HG02973 (cell line): ENCODE results near the gene CPAMD8.

ENCODE experiments used
- ATAC-seq: cut with Tn5 transposase; IDR thresholded peaks from one replicate; pipeline ENCODE4 v1.9.1; 2021; ENCODE audit warnings: moderate library complexity; ENCODE audit not compliant: unreplicated experiment

The CPAMD8 gene

DNA sequence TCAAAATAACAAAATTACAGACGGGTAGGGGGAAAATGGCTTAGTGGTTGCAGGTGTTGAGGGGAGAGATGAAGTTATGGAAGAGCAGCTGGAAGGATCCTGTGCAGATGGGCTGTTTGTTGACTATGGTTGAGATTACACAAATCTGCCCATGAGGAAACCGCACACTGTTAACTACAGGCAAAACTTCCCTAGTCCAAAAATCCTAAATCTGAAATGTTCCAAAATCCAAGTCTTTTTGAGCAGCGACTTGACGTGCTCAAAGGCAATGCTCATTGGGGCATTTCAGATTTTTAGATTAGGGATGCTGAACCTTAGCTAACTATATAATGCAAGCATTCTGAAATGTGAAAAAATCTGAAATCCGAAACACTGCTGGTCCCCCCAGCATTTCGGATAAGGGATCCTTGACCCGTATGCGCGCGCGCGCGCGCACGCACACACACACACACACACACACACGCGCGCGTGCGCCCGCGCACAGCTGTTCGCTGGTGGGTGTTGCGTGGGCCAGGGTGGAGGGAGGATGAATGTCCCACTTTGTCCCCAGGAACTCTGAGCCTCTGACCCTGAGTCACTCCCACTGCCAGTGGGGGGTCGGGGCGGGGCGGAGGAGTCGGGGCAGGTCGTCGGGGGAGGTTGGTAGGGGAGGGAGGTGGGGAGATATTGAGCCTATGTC is 131.0 kb downstream of the CPAMD8 start:
- no peak for ATAC-seq

DNA sequence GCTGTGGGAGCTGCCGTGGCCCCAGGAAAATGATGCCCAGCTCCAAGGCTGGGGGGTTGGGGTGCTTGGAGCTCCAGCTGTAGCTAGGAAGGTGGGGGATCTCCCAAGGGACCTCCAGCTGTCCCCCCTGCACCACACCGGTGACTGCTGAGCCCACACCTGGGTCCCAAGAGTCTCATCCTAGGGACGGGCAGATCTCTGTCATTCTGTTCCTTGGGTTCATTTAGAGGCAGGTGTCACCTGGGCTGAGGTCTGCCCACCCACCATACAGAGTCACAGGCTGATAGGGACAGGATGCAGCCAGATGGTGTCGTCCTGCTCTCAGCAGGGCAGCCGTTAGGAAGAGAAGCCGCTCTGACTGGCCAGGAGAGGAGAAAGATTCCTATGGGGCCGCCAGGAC is 132.5 kb downstream of the CPAMD8 start:
- ATAC-seq: no peak

DNA sequence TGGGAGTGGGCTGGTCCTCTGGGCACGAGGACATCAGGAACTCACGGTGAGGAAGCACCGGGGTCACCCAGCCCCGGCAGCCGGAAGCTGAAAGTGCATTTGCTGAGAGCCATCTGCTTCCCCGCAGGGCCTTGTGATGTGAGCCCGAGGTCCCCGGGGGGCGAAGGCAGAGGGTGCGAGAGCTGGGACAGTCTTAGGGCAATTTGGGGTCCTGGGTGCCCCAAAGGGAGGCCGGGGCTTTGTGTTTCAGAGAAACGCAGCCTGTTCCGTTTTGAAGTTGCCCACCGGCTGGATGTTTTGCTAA is 133.0 kb downstream of the CPAMD8 start:
- ATAC-seq: no peak

DNA sequence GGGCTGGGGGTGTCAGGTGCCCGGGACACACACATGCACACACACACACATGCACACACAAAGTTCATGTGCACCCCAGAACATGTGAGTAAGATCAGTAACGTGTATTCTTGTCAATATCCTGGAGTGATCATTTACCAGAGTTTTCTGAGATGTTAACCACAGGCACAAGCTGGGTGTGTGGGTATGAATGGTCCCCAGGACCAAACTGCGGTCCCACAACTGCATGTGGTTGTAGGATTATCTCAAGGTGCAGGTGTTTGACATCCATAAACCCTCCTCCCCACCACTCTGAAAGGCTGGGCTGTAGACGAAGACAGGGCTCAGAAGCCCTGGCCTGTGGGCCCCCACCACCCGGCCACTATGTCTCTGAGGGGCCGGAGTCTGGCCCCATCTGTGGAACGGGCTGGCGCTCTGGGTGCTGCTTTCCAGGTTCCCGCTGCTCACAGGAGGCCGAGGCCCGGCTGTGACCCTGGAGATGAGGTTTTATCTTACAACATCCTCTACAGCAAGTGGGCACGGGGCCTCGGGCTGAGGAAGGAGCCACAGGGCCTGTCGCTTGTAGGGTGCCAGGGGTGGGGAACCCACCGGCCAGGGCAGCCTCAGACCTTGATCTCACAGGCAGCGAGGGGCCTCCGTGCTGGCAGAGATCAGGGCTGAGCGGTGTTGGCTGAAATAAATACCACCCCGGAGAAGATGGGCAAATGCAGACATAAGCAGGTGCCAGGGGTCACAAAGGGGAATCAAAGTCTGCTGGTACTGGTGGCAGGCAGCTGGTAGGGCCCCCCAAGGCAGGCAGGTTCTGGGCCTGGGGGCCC is 133.5 kb downstream of the CPAMD8 start:
- ATAC-seq: no peak

DNA sequence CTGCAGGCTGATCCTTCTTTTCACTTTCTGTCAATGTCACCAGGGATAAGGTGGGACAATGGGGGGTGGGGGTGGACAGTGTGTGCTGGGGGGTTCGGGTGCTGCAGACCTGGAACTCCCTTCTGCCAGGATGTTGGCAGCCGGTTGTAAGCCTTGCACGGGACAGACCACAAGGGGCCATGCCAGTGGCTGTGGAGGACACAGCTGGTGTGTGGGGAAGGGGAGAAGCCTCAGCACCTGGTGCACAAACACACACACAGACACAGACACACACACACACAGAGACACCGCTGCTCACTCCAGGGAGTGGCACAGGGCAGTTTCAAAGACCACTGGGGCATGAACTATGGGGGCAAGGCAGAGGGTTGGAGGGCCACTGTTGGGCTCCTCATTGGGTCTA is 134.2 kb downstream of the CPAMD8 start:
- ATAC-seq: no peak

DNA sequence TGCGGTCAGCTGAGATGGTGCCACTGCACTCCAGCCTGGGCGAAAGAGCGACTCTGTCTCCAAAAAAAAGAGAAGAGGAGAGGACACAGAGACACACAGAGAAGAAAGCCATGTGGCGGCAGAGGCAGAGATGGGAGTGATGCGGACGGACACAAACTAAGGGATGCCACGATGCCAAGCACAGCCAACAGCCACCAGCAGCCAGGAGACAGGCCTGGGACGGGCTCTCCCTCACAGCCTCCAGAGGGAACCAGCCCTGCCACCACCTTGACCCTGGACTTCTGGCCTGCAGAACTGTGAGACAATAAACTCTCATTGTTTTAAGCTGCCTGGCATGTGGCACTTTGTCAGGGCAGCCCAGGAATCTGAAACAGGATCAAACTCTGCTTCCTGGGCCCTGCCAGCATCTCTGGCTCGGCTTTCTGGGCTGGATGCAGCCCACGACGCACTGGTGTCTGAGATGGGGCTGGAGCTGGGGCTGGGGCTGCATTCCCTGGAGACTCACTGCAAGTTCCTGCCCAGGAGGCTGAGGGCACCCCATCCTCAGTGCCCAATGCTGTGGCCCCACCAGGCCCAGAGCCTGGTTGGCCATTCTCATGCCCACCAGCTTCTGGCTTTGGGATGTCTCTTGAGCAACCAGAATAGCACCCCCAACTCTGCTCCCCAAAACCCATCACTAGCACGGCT is 134.8 kb downstream of the CPAMD8 start:
- ATAC-seq: no peak

DNA sequence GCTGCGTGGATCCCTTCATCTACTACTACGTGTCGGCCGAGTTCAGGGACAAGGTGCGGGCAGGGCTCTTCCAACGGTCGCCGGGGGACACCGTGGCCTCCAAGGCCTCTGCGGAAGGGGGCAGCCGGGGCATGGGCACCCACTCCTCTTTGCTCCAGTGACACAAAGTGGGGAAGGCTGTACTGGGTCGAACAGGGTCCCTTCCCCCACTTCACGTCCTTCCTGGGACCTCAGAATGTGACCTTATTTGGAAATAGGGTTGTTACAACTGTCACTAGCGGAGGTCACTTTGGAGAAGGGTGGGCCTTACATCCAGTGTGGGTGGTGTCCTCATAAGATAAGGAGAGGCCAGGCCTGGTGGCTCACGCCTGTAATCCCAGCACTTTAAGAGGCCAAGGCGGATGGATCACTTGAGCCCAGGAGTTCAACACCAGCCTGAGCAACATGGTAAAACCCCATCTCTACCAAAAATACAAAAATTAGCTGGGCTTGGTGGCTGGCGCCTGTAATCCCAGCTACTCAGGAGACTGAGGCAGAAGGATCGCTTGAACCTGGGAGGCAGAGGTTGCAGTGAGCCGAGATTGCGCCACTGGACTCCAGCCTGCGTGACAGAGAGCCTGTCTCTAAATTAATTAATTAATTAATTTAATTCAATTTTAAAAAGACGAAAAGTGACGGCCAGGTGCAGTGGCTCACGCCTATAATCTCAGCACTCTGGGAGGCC is 136.0 kb downstream of the CPAMD8 start:
- no peak for ATAC-seq

DNA sequence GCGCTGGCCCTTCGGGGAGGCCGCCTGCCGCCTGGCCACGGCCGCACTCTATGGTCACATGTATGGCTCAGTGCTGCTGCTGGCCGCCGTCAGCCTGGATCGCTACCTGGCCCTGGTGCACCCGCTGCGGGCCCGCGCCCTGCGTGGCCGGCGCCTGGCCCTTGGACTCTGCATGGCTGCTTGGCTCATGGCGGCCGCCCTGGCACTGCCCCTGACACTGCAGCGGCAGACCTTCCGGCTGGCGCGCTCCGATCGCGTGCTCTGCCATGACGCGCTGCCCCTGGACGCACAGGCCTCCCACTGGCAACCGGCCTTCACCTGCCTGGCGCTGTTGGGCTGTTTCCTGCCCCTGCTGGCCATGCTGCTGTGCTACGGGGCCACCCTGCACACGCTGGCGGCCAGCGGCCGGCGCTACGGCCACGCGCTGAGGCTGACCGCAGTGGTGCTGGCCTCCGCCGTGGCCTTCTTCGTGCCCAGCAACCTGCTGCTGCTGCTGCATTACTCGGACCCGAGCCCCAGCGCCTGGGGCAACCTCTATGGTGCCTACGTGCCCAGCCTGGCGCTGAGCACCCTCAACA is 136.6 kb downstream of the CPAMD8 start:
- no peak for ATAC-seq

DNA sequence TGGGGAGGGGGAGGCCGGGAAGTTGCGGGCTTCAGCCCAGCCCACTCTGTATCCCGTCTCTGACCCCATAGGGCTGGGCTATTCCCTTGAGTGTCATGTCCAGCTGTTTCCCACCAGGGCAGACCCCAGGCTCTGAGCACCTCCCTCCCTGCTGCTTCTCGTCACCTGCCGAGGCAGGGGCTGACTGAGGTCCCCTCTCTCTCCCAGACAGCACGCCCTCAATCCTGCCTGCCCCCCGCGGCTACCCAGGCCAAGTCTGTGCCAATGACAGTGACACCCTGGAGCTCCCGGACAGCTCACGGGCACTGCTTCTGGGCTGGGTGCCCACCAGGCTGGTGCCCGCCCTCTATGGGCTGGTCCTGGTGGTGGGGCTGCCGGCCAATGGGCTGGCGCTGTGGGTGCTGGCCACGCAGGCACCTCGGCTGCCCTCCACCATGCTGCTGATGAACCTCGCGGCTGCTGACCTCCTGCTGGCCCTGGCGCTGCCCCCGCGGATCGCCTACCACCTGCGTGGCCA is 137.2 kb downstream of the CPAMD8 start:
- no peak for ATAC-seq

DNA sequence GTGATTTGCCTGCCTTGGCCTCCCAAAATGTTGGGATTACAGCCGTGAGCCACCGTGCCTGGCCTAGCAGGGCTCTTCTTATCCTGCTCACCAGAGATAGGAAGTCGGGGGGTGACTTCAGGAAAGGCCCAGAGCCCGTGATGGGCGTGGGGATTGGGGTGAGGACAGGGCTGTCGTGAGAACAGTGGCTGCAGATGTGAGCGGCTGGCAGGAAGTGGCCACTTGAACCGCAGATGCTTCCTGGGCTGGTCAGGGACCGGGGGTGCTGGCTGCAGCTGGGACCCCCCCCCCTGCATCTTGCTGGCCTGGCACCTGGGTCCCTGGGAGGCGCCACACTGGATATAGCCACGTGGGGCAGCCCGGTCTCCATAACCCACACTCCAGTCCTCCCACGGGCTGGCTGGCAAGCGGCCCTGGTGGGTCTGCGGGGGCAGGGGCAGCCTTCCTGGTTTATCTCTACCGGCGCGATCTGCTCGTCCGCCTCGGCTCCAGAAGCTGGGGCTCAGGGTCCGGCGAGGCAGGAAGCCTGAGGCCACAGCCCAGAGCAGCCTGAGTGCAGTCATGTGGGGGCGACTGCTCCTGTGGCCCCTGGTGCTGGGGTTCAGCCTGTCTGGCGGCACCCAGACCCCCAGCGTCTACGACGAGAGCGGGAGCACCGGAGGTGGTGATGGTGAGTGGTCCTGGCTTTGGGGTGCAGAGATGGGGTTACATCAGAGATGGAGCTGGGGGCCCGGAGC is 137.8 kb downstream of the CPAMD8 start, which contains the start of gene F2RL3:
Gene F2RL3, plus strand, starts transcription at position 371 of the 737 bp plus-strand sequence. Its CDS starts 191 bp downstream, at position 562.
- peak; percentile 43 for ATAC-seq

DNA sequence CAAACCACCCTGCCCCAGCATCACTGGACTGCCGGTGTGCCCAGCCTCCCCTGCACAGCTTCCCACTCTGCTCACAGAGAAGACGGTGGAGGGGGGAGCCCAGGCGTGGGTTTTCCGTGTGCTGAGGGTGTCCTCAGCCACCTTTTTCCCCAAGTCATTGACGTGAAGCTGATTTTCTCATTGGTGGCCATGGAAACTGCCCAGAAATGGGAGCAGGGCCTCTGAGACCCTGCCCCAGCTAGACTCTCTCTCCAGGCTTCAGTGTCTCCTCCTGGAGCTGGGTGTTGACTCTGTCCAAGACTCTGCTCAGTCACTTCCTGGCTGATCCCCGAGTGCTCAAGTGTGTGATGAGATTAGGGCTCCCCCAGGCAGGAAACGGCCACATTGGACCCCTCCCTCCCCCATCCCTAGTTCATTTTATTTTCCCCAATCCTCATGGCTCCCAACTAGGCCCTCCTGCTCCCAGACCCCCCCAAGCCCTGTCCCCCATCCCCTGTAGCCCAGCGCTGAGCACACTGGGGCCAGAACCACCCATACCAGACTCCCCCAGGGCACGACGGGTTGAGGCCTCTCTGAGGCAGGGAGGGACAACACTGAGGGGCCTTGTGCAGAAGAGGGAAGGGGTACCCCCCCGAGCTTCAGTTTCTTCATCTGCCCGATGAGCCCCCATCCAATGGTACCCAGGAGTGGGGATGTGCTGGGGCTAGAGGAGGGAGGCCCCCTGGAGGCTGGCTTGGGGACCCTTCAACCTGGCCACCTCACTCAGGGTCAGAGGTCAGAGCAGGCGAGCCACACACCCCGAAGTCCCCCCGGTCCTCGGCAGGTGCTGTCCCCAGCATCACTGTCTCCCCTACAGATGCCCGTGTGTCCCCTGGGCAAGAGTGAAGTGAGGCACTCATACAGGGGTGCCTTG is 139.0 kb downstream of the CPAMD8 start:
- no peak for ATAC-seq

DNA sequence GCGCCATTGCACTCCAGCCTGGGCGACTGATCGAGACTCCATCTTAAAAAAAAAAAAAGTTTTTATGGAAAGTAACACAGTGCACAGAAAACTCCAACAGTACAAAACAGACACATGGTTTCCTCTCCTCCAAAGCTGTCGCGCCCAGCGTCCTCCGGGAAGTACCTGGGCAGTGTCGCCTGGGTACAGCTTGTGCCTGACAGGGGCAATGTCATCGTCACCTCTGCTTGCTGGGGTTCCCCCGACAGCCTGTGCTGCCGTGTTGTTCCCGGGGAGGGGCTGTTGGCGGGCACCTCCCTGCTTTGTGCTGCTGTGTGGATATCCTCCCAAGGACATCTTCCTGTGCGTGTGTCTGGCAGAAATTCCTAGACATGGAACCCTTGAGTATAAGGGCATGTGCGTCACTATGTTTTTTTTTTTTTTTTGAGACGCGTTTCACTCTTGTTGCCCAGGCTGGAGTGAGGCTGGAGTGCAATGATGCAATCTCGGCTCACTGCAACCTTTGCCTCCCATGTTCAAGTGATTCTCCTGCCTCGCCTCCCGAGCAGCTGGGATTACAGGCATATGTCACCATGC is 140.2 kb downstream of the CPAMD8 start:
- no peak for ATAC-seq

DNA sequence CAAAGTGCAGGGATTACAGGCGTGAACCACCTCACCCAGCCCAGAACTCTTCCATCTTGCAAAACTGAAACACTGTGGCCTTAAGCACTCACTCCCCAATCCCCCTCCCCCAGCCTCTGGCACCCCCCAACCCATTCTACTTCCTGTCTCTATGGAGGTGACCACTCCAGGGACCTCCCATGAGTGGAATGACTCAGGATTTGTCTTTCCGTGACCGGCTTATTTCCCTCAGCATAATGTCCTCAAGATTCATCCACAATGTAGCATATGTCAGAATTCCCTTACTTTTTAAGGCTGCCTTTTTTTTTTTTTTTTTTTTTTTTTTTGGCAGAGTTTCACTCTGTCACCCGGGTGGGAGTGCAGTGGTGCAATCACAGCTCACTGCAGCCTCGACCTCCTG is 141.4 kb downstream of the CPAMD8 start:
- ATAC-seq: no peak

DNA sequence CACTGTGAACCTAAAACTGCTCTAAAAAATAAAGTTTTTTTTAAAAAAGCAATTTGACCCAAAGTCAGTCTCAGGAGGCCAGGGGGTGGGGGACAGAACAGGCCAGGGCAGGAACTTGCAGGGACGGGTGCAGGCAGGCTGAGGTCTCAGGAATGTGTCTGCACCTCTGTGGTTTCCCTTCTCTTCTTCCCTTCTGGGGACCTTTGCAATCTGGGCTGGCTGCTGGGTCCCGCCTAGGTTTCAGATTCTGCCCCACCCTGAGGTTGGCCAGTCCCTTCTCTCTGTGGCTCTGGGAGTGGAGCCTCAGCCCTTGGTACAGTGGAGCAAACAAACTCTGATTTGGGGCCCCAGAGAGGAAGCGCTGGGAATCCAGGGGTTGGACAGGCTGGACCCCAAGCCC is 143.1 kb downstream of the CPAMD8 start:
- no peak for ATAC-seq

DNA sequence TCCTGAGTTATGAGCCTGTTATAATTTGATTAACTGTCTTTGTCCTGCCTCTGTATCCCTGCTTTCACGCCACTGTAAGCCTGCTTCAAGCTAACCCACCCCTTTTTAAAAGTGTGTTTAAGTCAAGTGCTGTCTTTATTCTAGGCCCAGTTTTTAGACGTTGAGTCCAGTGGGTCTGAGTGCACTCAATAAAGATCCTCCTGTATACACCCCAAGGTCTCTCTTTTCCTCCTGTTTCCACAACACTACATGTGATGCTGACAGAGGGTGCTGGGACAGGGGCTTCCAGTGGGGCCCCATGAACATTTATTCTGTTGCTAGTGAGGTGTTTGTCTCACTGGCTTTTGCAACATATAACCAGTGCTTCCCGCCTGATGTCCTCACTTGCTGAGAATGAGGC is 144.5 kb downstream of the CPAMD8 start:
- ATAC-seq: no peak

DNA sequence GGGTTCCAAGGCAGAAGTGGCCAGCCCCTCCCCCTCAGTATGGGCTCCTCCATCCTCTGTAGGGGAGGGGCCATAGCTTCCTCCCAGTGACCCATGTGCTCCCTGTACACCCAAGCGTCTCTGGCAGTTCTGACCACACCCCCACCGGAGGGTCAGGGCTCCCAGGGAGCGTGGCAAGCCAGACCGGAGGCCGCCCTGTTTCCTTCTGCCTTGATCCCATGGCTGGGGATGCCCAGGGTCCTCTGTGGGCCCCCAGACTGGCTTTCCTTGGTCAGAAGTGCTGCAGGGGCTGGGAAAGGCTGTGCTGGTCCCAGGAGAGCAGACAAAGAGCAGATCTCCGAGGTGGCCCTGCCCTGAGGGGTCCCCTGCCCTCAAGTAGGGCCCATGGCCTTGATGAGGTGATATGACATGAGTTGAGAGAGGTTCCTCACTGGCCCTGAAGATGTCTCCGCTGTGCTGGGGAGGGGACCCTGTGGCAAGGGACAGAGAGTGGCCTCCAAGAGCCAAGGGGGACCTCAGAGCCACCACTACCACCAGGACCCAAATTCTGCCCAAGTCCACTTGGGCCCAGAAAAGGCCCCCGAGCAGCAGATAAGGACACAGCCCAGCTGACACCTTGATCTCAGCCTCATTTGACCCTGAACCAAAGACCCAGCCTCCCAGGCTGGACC is 145.6 kb downstream of the CPAMD8 start:
- ATAC-seq: no peak

DNA sequence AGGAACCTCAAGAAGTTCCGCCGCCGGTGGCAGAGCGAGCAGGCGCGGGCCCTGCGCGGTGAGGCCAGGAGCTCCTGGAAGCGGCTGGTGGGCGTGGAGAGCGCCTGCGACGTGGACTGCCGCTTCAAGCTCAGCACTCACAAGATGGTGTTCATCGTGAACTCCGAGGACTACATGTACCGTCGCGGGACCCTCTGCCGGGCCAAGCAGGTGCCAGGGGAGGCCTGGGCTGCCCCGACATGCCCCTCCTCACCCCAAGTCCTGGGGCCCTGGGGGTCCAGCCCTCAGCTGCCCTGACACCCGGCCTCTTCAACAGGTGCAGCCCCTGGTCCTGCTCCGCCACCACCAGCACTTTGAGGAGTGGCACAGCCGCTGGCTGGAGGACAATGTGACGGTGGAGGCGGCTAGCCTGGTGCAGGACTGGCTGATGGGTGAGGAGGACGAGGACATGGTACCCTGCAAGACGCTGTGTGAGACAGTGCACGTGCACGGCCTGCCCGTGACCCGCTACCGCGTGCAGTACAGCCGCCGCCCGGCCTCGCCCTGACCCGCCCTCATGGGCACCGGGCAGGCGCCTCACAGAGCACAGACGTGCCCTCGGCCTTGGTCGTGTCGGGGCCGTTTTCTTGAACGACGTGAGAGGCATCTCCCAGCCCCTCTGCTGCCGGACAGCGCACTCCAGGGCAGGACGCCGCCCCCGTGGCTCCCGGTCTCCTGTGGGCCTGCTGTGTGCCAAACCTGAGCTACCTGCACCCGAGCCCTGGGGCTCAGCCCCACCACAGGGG is 148.2 kb downstream of the CPAMD8 start:
- no peak for ATAC-seq
